Activated CD8-positive, alpha-beta T cell treated with anti-CD3 and anti-CD28 coated beads, Interleukin-2, amount 10 ng/mL, durations not matched to agents 7 days and 5 days (primary cell): ENCODE measurements around the gene RHOT2. TPM values are rescaled to one million over a fixed set of nuclear protein-coding genes. Genes with fewer than 3 reads are reported as not detected.

Source experiments
- ATAC-seq: fragments of 150-1000 bp; cut with Tn5 transposase; one replicate; pipeline ENCODE4 v1.10.0; 2021; ENCODE audit warnings: moderate library complexity
- CTCF ChIA-PET: fragments of 350-600 bp; sonication (Branson Sonifier 250); formaldehyde crosslinking; loops from one replicate; lab custom pipeline; 2021; ENCODE audit warnings: antibody characterized with exemption; lab: Charles Lee
- POLR2A ChIA-PET: fragments of 350-600 bp; sonication (Branson Sonifier 250); formaldehyde crosslinking; loops from one replicate; lab custom pipeline; 2021; ENCODE audit warnings: antibody characterized with exemption; lab: Charles Lee
- DNase-seq: peaks from one replicate; pipeline ENCODE4 v3.0.0-alpha.2; 2020
- H3K27ac Mint-ChIP-seq: one replicate; pipeline ENCODE4 v1.8.0; 2021; ENCODE audit warnings: mild to moderate bottlenecking, mixed read lengths
- H3K27me3 Mint-ChIP-seq: one replicate; pipeline ENCODE4 v1.8.0; 2021; ENCODE audit warnings: low read depth, mixed read lengths
- H3K36me3 Mint-ChIP-seq: one replicate; pipeline ENCODE4 v1.8.0; 2021; ENCODE audit warnings: low read depth, mixed read lengths
- H3K4me1 Mint-ChIP-seq: one replicate; pipeline ENCODE4 v1.8.0; 2021; ENCODE audit warnings: low read depth, mixed read lengths
- H3K4me3 Mint-ChIP-seq: one replicate; pipeline ENCODE4 v1.8.0; 2021; ENCODE audit warnings: mild to moderate bottlenecking, mixed read lengths
- H3K9me3 Mint-ChIP-seq: one replicate; pipeline ENCODE4 v1.8.0; 2022; ENCODE audit warnings: mixed read lengths; ENCODE audit not compliant: insufficient read depth
- total RNA-seq, 2 experiments: library from RNA; stranded (reverse); gene quantifications; one replicate each; pipeline ENCODE4 v1.2.3, GENCODE V29; 2021

The RHOT2 gene
- total RNA-seq, 2 experiments from 2014 or later: 135 to 139 TPM

DNA sequence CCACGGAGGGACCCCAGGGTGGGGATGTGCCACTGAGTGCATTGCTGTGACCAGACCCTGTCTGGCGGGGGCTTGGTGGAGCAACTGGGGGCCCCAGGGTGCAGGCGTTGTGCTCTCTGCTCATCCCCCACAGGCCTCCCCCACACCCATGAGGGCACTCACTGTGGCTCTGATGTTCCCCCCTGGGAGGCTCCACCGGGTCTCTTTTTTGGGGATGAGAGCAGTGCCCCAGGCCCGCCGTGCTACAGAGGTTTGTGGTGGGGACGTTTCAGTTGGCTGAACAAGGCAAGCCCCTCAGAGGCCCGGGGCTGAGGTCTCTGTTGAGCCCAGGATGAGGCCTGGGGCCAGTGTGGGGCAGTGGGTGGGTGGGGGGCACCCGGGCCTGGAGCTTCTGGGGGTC, 55.8 kb downstream of the RHOT2 start:
- no peaks in the 10 kb centered on the region for H3K27me3 Mint-ChIP-seq
- no peak overlapping the region for H3K4me3 Mint-ChIP-seq
- CTCF ChIA-PET: interaction anchor here (1.9 kb wide), 1 partner anchor 11 kb away, joined by 8 read pairs; no protein-coding TSS in a partner anchor

More for the DNA sequence above, 55.8 kb downstream of the RHOT2 start:
- ATAC-seq: no peak
- H3K9me3 Mint-ChIP-seq: no peaks in the 10 kb centered on the region
- H3K4me1 Mint-ChIP-seq: peaks cover 19% of the 10 kb centered on the region
- no peak overlapping the region for H3K27ac Mint-ChIP-seq
- DNase-seq: no peak
- H3K36me3 Mint-ChIP-seq: no peaks in the 10 kb centered on the region
- POLR2A ChIA-PET: interaction anchor here (0.5 to 0.9 kb wide), 3 partner anchors 34 to 1499 kb away, joined by 3 to 4 read pairs (median 4); partner anchors contain the start of genes E4F1 and WDR24

Other genes starting within 250 kb of the RHOT2 start
- 10 to 100 TPM; 20.7 to 23.4 TPM for gene RAB11FIP3, start 242.5 kb upstream of the RHOT2 start, total RNA-seq
- 10 to 100 TPM; 85.3 to 93.0 TPM for gene CAPN15, start 140.4 kb upstream of the RHOT2 start, total RNA-seq
- gene PRR35, start 107.7 kb upstream of the RHOT2 start, total RNA-seq: not detected
- 1 to 10 TPM; 1.6 TPM for gene NHLRC4, start 101.1 kb upstream of the RHOT2 start, total RNA-seq
- 10 to 100 TPM; 41.2 to 43.0 TPM for gene PIGQ, start 98.2 kb upstream of the RHOT2 start, total RNA-seq
- gene RAB40C, start 78.1 kb upstream of the RHOT2 start, total RNA-seq: 10 to 100 TPM; 13.1 to 15.0 TPM
- gene WFIKKN1, start 37.1 kb upstream of the RHOT2 start, total RNA-seq: under 1 TPM; 0.47 to 0.68 TPM
- gene METTL26, start 31.8 kb upstream of the RHOT2 start, total RNA-seq: 10 to 100 TPM; 89.0 to 94.0 TPM
- 10 to 100 TPM; 40.6 to 40.9 TPM for gene MCRIP2, start 26.3 kb upstream of the RHOT2 start, total RNA-seq
- 100 to 1,000 TPM in 1 of 2 experiments, 10 to 100 TPM in 1; 96.8 to 106 TPM for gene WDR90, start 18.8 kb upstream of the RHOT2 start, total RNA-seq
- gene RHBDL1, start 7.5 kb downstream of the RHOT2 start, total RNA-seq: 1 to 10 TPM; 1.4 to 1.9 TPM
- 10 to 100 TPM; 80.4 to 86.4 TPM for gene STUB1, start 12.3 kb downstream of the RHOT2 start, total RNA-seq
- 10 to 100 TPM; 36.1 to 39.0 TPM for gene JMJD8, start 16.2 kb downstream of the RHOT2 start, total RNA-seq
- 10 to 100 TPM; 16.9 to 19.4 TPM for gene WDR24, start 22.3 kb downstream of the RHOT2 start, total RNA-seq
- 1 to 10 TPM; 5.9 to 7.3 TPM for gene FBXL16, start 37.7 kb downstream of the RHOT2 start, total RNA-seq
- 10 to 100 TPM in 1 of 2 experiments, 1 to 10 TPM in 1; 8.1 to 10.6 TPM for gene METRN, start 47.0 kb downstream of the RHOT2 start, total RNA-seq
- 10 to 100 TPM; 12.3 to 14.2 TPM for gene ANTKMT, start 53.0 kb downstream of the RHOT2 start, total RNA-seq
- gene CCDC78, start 58.3 kb downstream of the RHOT2 start, total RNA-seq: 1 to 10 TPM; 3.9 TPM
- 10 to 100 TPM in 1 of 2 experiments, 1 to 10 TPM in 1; 8.4 to 11.2 TPM for gene HAGHL, start 59.0 kb downstream of the RHOT2 start, total RNA-seq
- 10 to 100 TPM; 24.9 to 32.4 TPM for gene CIAO3, start 72.9 kb downstream of the RHOT2 start, total RNA-seq
- not detected for gene MSLN, start 92.6 kb downstream of the RHOT2 start, total RNA-seq
- gene RPUSD1, start 120.2 kb downstream of the RHOT2 start, total RNA-seq: 10 to 100 TPM; 25.9 to 30.1 TPM
- gene CHTF18, start 120.5 kb downstream of the RHOT2 start, total RNA-seq: 100 to 1,000 TPM; 102 to 126 TPM
- not detected for gene GNG13, start 132.6 kb downstream of the RHOT2 start, total RNA-seq